ENCODE data around the gene OR51F1.
"Not testable (repeated sequence)": the region's sequence is repeated elsewhere in the genome, so short reads cannot be mapped to it uniquely, and the experiment has no call there.

Gene OR51F1

DNA sequence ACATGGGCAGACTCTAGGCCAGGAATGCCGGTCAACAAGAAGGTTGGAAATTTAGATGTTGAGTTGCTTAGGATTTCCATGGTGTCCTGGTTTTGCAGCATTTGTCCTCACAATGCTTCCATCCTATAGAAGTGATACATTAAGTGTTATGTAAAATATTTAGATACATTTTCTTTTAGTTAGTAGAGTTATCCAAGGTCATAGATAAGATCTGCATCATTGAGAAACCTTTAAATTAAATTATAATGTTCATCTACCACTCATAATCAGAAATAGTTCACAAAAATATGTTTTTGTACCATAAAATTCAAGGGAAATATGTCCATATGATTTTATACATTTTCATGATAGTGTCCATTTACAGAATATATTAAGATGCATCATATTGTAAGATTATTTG is at the start of gene OR51F1:
TSS of gene OR51F1 (minus strand) at position 101 of the 400 bp plus-strand sequence. CDS start at position 101, 0 bp downstream.
- DNase-seq (ENCODE audit: low spot score) (no peak), FAIRE-seq (no peak)

DNA sequence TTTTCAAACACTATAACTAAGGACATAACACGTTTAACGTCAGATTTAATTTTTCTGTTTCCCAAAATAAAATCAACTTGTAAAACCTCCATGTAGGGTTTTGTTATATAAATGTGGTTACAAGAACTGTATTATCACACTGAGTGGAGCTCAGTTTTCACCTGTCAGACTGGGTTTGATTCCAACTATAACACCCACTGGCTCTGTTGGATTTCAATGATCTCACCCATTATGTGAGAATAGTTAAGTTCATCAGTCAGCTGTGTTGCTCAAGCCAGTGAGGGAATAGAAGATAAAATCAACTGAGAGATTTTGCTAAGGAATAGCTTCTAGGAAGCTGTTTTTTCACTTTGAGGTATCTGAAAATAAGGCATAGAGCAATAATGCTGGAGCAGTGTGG is 39.5 kb upstream of the OR51F1 start:
- DNase-seq (ENCODE audit: low spot score) (no peak), FAIRE-seq (no peak)

DNA sequence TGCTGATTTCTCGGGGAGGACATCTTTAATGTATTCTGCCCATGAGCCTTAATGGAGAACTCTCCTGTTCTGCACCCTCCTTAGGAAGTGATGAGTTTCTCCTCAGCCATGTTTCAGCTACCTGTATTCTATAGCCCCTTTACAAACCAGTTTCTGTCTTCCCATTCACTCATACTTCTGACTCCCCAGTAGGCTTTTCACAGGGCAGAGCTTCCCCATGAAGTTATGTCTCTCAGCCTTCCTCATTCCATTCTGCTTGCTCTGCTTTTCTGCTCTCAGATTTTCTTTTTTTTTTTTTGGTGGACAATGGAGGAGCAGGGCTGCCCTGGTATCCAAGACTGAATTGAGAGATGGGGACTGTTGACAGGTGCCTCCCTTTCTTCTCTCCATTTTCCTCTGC is 38.7 kb upstream of the OR51F1 start:
- FAIRE-seq (no peak), DNase-seq (ENCODE audit: low spot score) (no peak)

GRCh38 chr11:4804280-4804679 is 34.5 kb upstream of the OR51F1 start, which contains the start of gene OR52R1:
Gene OR52R1, minus strand, starts transcription at chr11:4804380. Its CDS starts 0 bp downstream, at chr11:4804380.
- DNase-seq (ENCODE audit: low spot score) (no peak), FAIRE-seq (no peak)

DNA sequence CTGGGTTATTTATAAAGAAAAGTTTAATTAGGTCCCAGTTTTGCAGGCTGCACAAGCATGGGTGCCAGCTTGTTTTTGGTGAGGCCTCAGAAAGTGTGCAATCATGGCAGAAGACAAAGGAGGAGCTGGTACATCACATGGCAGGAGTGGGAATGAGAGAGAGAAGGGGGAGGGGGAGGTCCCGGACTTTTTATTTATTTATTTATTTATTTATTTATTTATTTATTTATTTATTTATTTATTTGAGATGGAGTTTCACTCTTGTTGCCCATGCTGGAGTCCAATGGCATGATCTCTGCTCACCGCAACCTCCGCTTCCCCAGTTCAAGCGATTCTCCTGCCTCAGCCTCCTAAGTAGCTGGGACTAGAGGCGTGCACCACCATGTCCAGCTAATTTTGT is 31.6 kb upstream of the OR51F1 start:
- not testable (repeated sequence) for FAIRE-seq; DNase-seq (ENCODE audit: low spot score)

- no peak for DNase-seq (ENCODE audit: low spot score)
- FAIRE-seq, result no peak
Measured at GRCh38 chr11:4798427-4799183, 28.9 kb upstream of the OR51F1 start.

- FAIRE-seq (no peak), DNase-seq (ENCODE audit: low spot score) (no peak)
Measured at GRCh38 chr11:4797206-4797605, 27.5 kb upstream of the OR51F1 start.

GRCh38 chr11:4782454-4782853 is 12.7 kb upstream of the OR51F1 start:
- no peak for FAIRE-seq

DNA sequence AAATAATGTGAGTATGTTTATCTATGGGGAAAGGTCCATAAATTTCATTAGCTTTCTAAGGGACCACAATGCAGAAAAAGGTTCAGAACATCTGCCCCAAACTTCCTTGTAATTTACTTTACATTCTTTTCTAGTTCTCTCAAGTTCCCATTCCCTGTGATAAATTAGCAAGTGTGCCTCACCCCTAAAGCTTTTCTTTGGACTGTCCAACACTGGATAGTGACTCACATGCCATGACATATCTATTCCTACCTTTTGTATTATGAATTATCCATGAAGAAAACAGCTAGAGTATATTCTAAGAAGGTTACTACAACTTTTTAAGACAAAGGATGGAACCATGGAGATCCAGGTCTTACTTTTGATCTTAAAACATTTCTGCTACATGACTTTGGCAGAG is 1.6 kb downstream of the OR51F1 start:
- no peak for DNase-seq (ENCODE audit: low spot score)
- FAIRE-seq, result no peak

More at GRCh38 chr11:4782454-4782853, 12.7 kb upstream of the OR51F1 start:
- no peak for DNase-seq (ENCODE audit: low spot score)

- FAIRE-seq (no peak), DNase-seq (ENCODE audit: low spot score) (no peak)
Measured at GRCh38 chr11:4766420-4767043, 3.2 kb downstream of the OR51F1 start.

GRCh38 chr11:4763096-4763495 is 6.6 kb downstream of the OR51F1 start:
- DNase-seq (ENCODE audit: low spot score) (no peak), FAIRE-seq (no peak)

DNA sequence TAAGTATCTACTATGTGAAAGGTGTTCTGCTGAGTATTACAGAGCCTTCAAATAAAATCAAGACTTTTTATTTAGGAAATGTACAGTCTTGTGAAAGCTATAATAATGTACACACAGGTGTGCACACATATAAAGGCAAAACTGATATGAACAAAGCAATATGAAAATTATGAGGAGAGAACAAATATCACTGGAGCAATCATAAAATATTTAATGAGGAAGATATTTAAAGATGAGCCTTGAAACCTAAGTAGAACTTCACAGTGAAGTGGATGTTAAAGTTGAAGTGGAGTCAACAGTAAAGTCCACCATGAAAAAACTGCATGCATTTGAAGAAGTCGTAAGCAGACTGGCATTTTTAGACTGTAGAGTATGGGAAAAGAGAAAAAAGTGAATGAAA is 18.5 kb downstream of the OR51F1 start:
- no peak for FAIRE-seq
- no peak for DNase-seq (ENCODE audit: low spot score)

- FAIRE-seq, result no peak
Measured at GRCh38 chr11:4748438-4748837, 21.3 kb downstream of the OR51F1 start.

GRCh38 chr11:4740735-4741134 is 29.0 kb downstream of the OR51F1 start:
- DNase-seq (ENCODE audit: low spot score) (no peak), FAIRE-seq (no peak)

More at GRCh38 chr11:4748438-4748837, 21.3 kb downstream of the OR51F1 start:
- no peak for DNase-seq (ENCODE audit: low spot score)

GRCh38 chr11:4727171-4727570 is 42.6 kb downstream of the OR51F1 start:
- DNase-seq (ENCODE audit: low spot score) (no peak), FAIRE-seq (no peak)

GRCh38 chr11:4722616-4723534 is 46.9 kb downstream of the OR51F1 start:
- not testable (repeated sequence) for FAIRE-seq; DNase-seq (ENCODE audit: low spot score)
